ENCODE measurements around the gene WIZ. TPM values are rescaled to one million over a fixed set of nuclear protein-coding genes. Genes with fewer than 3 reads are reported as not detected.
A peak's percentile ranks its signal among the peaks of the same experiment; 100 is the strongest.

WIZ gene
- total and polyA plus RNA-seq, 9 of the 15 experiments (the other 6 are each of a cell fraction or from before 2014, with no cell fraction given): 0.06 to 37.5 (median 4.8) TPM

GRCh38 chr19:15378534-15379082, 71.1 kb downstream of the WIZ start (continued):
- no peak for TF ChIP-seq CUX1 (CRISPR knock-in tag; IDR thresholded peaks at IDR 0.05)
- no peak for TF ChIP-seq HMBOX1 (IDR thresholded peaks at IDR 0.05)
- no peak for TF ChIP-seq YY1 (IDR thresholded peaks at IDR 0.05; ENCODE audit: borderline replicate concordance in 1 of 3, control insufficient read depth in 1 of 3, extremely low read depth in 1 of 3, insufficient read depth in 3 of 3, insufficient read length in 1 of 3, insufficient replicate concordance in 2 of 3, low read depth in 1 of 3, low read length in 2 of 3)
- no peak for TF ChIP-seq HLTF (IDR thresholded peaks at IDR 0.05)
- TF ChIP-seq CREB3 (tag; conservative IDR thresholded peaks at IDR 0.05; ENCODE audit: low read depth): no peak
- no peak for TF ChIP-seq NCOA4 (IDR thresholded peaks at IDR 0.05; ENCODE audit: partially characterized antibody)
- TF ChIP-seq ZNF639 (CRISPR knock-in tag; conservative IDR thresholded peaks at IDR 0.05 in 1 of 2, IDR thresholded peaks at IDR 0.05 in 1 of 2): no peak
- no peak for TF ChIP-seq ZNF146 (CRISPR knock-in tag; IDR thresholded peaks at IDR 0.05; ENCODE audit: unreplicated experiment)
- TF ChIP-seq ZNF175 (CRISPR knock-in tag; IDR thresholded peaks at IDR 0.05; ENCODE audit: low read depth): no peak
- no peak for TF ChIP-seq PCBP1 (IDR thresholded peaks at IDR 0.05; ENCODE audit: low read depth, low read length, poor library complexity, severe bottlenecking)
- no peak for TF ChIP-seq NFE2L1 (tag; IDR thresholded peaks at IDR 0.05; ENCODE audit: borderline replicate concordance, low read depth)
- no peak for TF ChIP-seq KDM1A (IDR thresholded peaks at IDR 0.05)
- peak in 1 of 2 experiments; percentile 51 for TF ChIP-seq E2F6 (IDR thresholded peaks at IDR 0.05; ENCODE audit: borderline replicate concordance in 1 of 2, extremely low read depth in 1 of 2, insufficient read depth in 1 of 2, insufficient read length in 1 of 2, low read depth in 1 of 2, low read length in 1 of 2, poor library complexity in 1 of 2, severe bottlenecking in 1 of 2)
- no peak for TF ChIP-seq ZNF77 (CRISPR knock-in tag; IDR thresholded peaks at IDR 0.05)
- no peak for TF ChIP-seq ZNF436 (CRISPR knock-in tag; IDR thresholded peaks at IDR 0.05)
- TF ChIP-seq ZNF707 (CRISPR knock-in tag; conservative IDR thresholded peaks at IDR 0.05): no peak

Data from K562 (cell line).